Measurements from ENCODE around the gene MYO5B.

MYO5B gene

GRCh38 chr18:50002781-50003180, 192.2 kb downstream of the MYO5B start:
- DNase-seq (ENCODE audit: low read depth): no peak
- H3K4me3 ChIP-seq (ENCODE audit: low read depth, low read length): no peak overlapping the region
- in situ Hi-C loops (cut with HindIII; ENCODE audit: low sequenced_read_pairs): no loop called here
- no peak for TF ChIP-seq CTCF (IDR thresholded peaks at IDR 0.05; ENCODE audit: low read depth, low read length, missing control alignments)

GRCh38 chr18:50000227-50000626, 194.7 kb downstream of the MYO5B start:
- in situ Hi-C loops (cut with HindIII; ENCODE audit: low sequenced_read_pairs): no loop called here

GRCh38 chr18:49999128-49999527, 195.8 kb downstream of the MYO5B start:
- no peak for DNase-seq (ENCODE audit: low read depth)
- TF ChIP-seq CTCF (IDR thresholded peaks at IDR 0.05; ENCODE audit: low read depth, low read length, missing control alignments): no peak
- in situ Hi-C loops (cut with HindIII; ENCODE audit: low sequenced_read_pairs): no loop called here

More at GRCh38 chr18:50000227-50000626, 194.7 kb downstream of the MYO5B start:
- H3K4me3 ChIP-seq (ENCODE audit: low read depth, low read length): no peak overlapping the region
- DNase-seq (ENCODE audit: low read depth): no peak
- no peak for TF ChIP-seq CTCF (IDR thresholded peaks at IDR 0.05; ENCODE audit: low read depth, low read length, missing control alignments)

GRCh38 chr18:49997558-49997957, 197.4 kb downstream of the MYO5B start:
- DNase-seq (ENCODE audit: low read depth): no peak
- no peak overlapping the region for H3K4me3 ChIP-seq (ENCODE audit: low read depth, low read length)
- in situ Hi-C loops (cut with HindIII; ENCODE audit: low sequenced_read_pairs): no loop called here
- no peak for TF ChIP-seq CTCF (IDR thresholded peaks at IDR 0.05; ENCODE audit: low read depth, low read length, missing control alignments)

More at GRCh38 chr18:49999128-49999527, 195.8 kb downstream of the MYO5B start:
- H3K4me3 ChIP-seq (ENCODE audit: low read depth, low read length): no peak overlapping the region

GRCh38 chr18:49994410-49994809, 200.5 kb downstream of the MYO5B start:
- no peak for DNase-seq (ENCODE audit: low read depth)
- TF ChIP-seq CTCF (IDR thresholded peaks at IDR 0.05; ENCODE audit: low read depth, low read length, missing control alignments): no peak
- in situ Hi-C loops (cut with HindIII; ENCODE audit: low sequenced_read_pairs): no loop called here
- no peak overlapping the region for H3K4me3 ChIP-seq (ENCODE audit: low read depth, low read length)

DNA sequence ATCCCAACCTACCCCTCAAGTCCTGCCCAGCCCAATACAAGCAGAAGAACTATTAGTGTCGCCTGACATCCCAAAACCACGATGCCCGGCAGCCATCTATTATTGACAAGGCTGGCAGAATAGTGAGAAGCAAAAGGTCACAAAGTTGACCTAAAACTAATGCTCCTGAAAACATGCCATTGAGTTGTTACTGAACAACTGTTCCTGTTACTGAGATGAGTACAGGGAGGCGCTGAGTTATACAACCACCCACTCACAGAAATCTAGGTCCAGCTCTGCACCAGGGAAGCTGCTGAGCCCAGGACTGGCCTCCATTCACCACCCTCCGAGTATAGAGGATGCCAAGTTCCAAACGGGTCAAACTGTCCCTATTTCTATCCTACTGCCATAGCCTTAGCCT, 201.6 kb downstream of the MYO5B start:
- in situ Hi-C loops (cut with HindIII; ENCODE audit: low sequenced_read_pairs): no loop called here
- H3K4me3 ChIP-seq (ENCODE audit: low read depth, low read length): no peak overlapping the region
- DNase-seq (ENCODE audit: low read depth): no peak
- TF ChIP-seq CTCF (IDR thresholded peaks at IDR 0.05; ENCODE audit: low read depth, low read length, missing control alignments): no peak

GRCh38 chr18:49988733-49989132, 206.2 kb downstream of the MYO5B start:
- DNase-seq (ENCODE audit: low read depth): no peak
- no peak for TF ChIP-seq CTCF (IDR thresholded peaks at IDR 0.05; ENCODE audit: low read depth, low read length, missing control alignments)

More at GRCh38 chr18:49988733-49989132, 206.2 kb downstream of the MYO5B start:
- in situ Hi-C loops (cut with HindIII; ENCODE audit: low sequenced_read_pairs): loop anchor here (5.0 kb wide), 1 partner anchor 64 kb away; no protein-coding TSS in a partner anchor
- H3K4me3 ChIP-seq (ENCODE audit: low read depth, low read length): no peak overlapping the region
